H9 (cell line): ENCODE data around the gene NRG3. TPM values are rescaled to one million over a fixed set of nuclear protein-coding genes. Genes with fewer than 3 reads are reported as not detected.

Source experiments
- DNase-seq: peaks from one replicate; pipeline ENCODE4 v3.0.0-alpha.2; 2017
- H2AFZ ChIP-seq: one replicate; pipeline ENCODE4 v1.6.1; 2013; ENCODE audit warnings: mild to moderate bottlenecking, low read length, control low read depth, moderate library complexity
- H2AK5ac ChIP-seq: 2 replicates; pipeline ENCODE4 v1.6.1; 2013; ENCODE audit warnings: low read length, control low read depth, mixed read lengths; ENCODE audit not compliant: insufficient read length
- H2BK120ac ChIP-seq: one replicate; pipeline ENCODE4 v1.6.1; 2013; ENCODE audit warnings: low read depth, mild to moderate bottlenecking, low read length, control low read depth, inconsistent platforms; ENCODE audit not compliant: poor library complexity, severe bottlenecking
- H2BK12ac ChIP-seq: 2 replicates; pipeline ENCODE4 v1.6.1; 2013; ENCODE audit warnings: low read length, control low read depth, mixed read lengths, low read depth; ENCODE audit not compliant: insufficient read length
- H2BK15ac ChIP-seq: 2 replicates; pipeline ENCODE4 v1.6.1; 2013; ENCODE audit warnings: low read depth, low read length, control low read depth
- H2BK20ac ChIP-seq: one replicate; pipeline ENCODE4 v1.6.1; 2013; ENCODE audit warnings: low read depth, mild to moderate bottlenecking, low read length, control low read depth, inconsistent platforms; ENCODE audit not compliant: poor library complexity, severe bottlenecking
- H2BK5ac ChIP-seq: 2 replicates; pipeline ENCODE4 v1.6.1; 2013; ENCODE audit warnings: low read length, control low read depth, mixed read lengths; ENCODE audit not compliant: insufficient read length
- H3K14ac ChIP-seq: 2 replicates; pipeline ENCODE4 v1.6.1; 2013; ENCODE audit warnings: low read length, control low read depth; ENCODE audit not compliant: insufficient read depth
- H3K18ac ChIP-seq: 2 replicates; pipeline ENCODE4 v1.6.1; 2013; ENCODE audit warnings: low read depth, mild to moderate bottlenecking, mixed read lengths, low read length, control low read depth; ENCODE audit not compliant: insufficient read length
- H3K23ac ChIP-seq: 2 replicates; pipeline ENCODE4 v1.6.1; 2013; ENCODE audit warnings: low read length, control low read depth, mixed read lengths, low read depth; ENCODE audit not compliant: insufficient read length
- H3K23me2 ChIP-seq: 2 replicates; pipeline ENCODE4 v1.6.1; 2013; ENCODE audit warnings: low read depth, mild to moderate bottlenecking, mixed read lengths, low read length, control low read depth; ENCODE audit not compliant: insufficient read length, poor library complexity, severe bottlenecking
- H3K27ac ChIP-seq: 2 replicates; pipeline ENCODE4 v1.5.1; 2013; ENCODE audit warnings: low read length, control low read depth, mixed read lengths, low read depth; ENCODE audit not compliant: insufficient read length
- H3K27me3 ChIP-seq: 2 replicates; pipeline ENCODE4 v1.6.1; 2013; ENCODE audit warnings: low read length, control low read depth, inconsistent platforms; ENCODE audit not compliant: insufficient read depth
- H3K4ac ChIP-seq: 2 replicates; pipeline ENCODE4 v1.6.1; 2013; ENCODE audit warnings: low read depth, mild to moderate bottlenecking, control low read depth, inconsistent platforms, low read length, moderate library complexity
- H3K4me1 ChIP-seq: 2 replicates; pipeline ENCODE4 v1.6.1; 2013; ENCODE audit warnings: low read length, control low read depth, inconsistent platforms; ENCODE audit not compliant: insufficient read depth
- H3K4me2 ChIP-seq: 2 replicates; pipeline ENCODE4 v1.6.1; 2013; ENCODE audit warnings: low read length, control low read depth, mixed read lengths; ENCODE audit not compliant: insufficient read length, insufficient read depth
- H3K56ac ChIP-seq: 2 replicates; pipeline ENCODE4 v1.6.1; 2013; ENCODE audit warnings: low read depth, mild to moderate bottlenecking, mixed read lengths, low read length, control low read depth; ENCODE audit not compliant: insufficient read length
- H3K79me1 ChIP-seq: 2 replicates; pipeline ENCODE4 v1.6.1; 2013; ENCODE audit warnings: low read depth, mild to moderate bottlenecking, moderate library complexity, low read length, control low read depth, inconsistent platforms; ENCODE audit not compliant: insufficient read depth, poor library complexity, severe bottlenecking
- H3K79me2 ChIP-seq: 2 replicates; pipeline ENCODE4 v1.6.1; 2013; ENCODE audit warnings: low read length, control low read depth, inconsistent platforms; ENCODE audit not compliant: insufficient read depth
- H3K9ac ChIP-seq: 2 replicates; pipeline ENCODE4 v1.6.1; 2013; ENCODE audit warnings: low read length, control low read depth, mixed read lengths; ENCODE audit not compliant: insufficient read length; ENCODE audit errors: extremely low read depth
- H3K9me3 ChIP-seq: one replicate; pipeline ENCODE4 v1.6.1; 2013; ENCODE audit warnings: low read depth, low read length, inconsistent platforms; ENCODE audit not compliant: control insufficient read depth
- H3T11ph ChIP-seq: one replicate; pipeline ENCODE4 v1.6.1; 2013; ENCODE audit warnings: mild to moderate bottlenecking, low read length, control low read depth, inconsistent platforms
- H4K20me1 ChIP-seq: one replicate; pipeline ENCODE4 v1.6.1; 2013; ENCODE audit not compliant: control insufficient read depth, insufficient read length, insufficient read depth
- H4K5ac ChIP-seq: 2 replicates; pipeline ENCODE4 v1.6.1; 2013; ENCODE audit warnings: low read depth, mild to moderate bottlenecking, mixed read lengths, low read length, control low read depth; ENCODE audit not compliant: insufficient read length
- H4K8ac ChIP-seq: replicated peaks from 2 replicates; pipeline ENCODE4 v1.6.1; 2013; ENCODE audit warnings: low read length, control low read depth, mixed read lengths, low read depth; ENCODE audit not compliant: insufficient read length
- H4K91ac ChIP-seq: 2 replicates; pipeline ENCODE4 v1.6.1; 2013; ENCODE audit warnings: low read depth, mild to moderate bottlenecking, moderate library complexity, mixed read lengths, low read length, control low read depth; ENCODE audit not compliant: insufficient read length
- H3K27ac Mint-ChIP-seq, 3 experiments: 2 replicates in 2 of 3; 3 replicates in 1 of 3; pipeline ENCODE4 v1.8.0; 2020 to 2021; ENCODE audit warnings: mixed read lengths in 3 of 3, mild to moderate bottlenecking in 1 of 3, moderate library complexity in 1 of 3
- H3K27me3 Mint-ChIP-seq: 2 replicates; pipeline ENCODE4 v1.8.0; 2021; ENCODE audit warnings: low read depth, mild to moderate bottlenecking, moderate library complexity, mixed read lengths
- H3K36me3 Mint-ChIP-seq, 3 experiments: 2 replicates in 2 of 3; 3 replicates in 1 of 3; pipeline ENCODE4 v1.8.0; 2020 to 2021; ENCODE audit warnings: low read depth in 3 of 3, mixed read lengths in 3 of 3; ENCODE audit not compliant: insufficient read depth in 1 of 3
- H3K4me1 Mint-ChIP-seq, 2 experiments: 2 replicates each; pipeline ENCODE4 v1.8.0; 2020; ENCODE audit warnings: mixed read lengths in 2 of 2
- H3K4me3 Mint-ChIP-seq, 2 experiments: 2 replicates in 1 of 2; 3 replicates in 1 of 2; pipeline ENCODE4 v1.8.0; 2020 to 2021; ENCODE audit warnings: mild to moderate bottlenecking in 2 of 2, mixed read lengths in 2 of 2, moderate library complexity in 1 of 2
- H3K9me3 Mint-ChIP-seq, 2 experiments: 2 replicates in 1 of 2; 3 replicates in 1 of 2; pipeline ENCODE4 v1.8.0; 2020; ENCODE audit warnings: mild to moderate bottlenecking in 2 of 2, mixed read lengths in 2 of 2, moderate library complexity in 1 of 2
- WGBS: extraction: QIAGEN DNeasy Blood & Tissue Kit; methylation state at CpG from one replicate; pipeline ENCODE4 v1.1.7; 2013; ENCODE audit warnings: missing lambda C conversion rate, low lambda C conversion rate, mixed read lengths; ENCODE audit not compliant: insufficient read length; ENCODE audit errors: extremely low coverage; 5-methylcytosine and 5-hydroxymethylcytosine counted together
- total RNA-seq: library from RNA; stranded (reverse); gene quantifications from 2 replicates; pipeline ENCODE4 v1.2.1, GENCODE V29; 2021
- TF ChIP-seq, protein P1 (sequence below): fragments of 200-600 bp; sonication (generic); conservative IDR thresholded peaks from 3 replicates; pipeline ENCODE4 v1.8.0; 2021; ENCODE audit warnings: antibody characterized with exemption, mild to moderate bottlenecking

NRG3 gene
- total RNA-seq, 1 experiment from 2014 or later = 1.6 TPM

DNA sequence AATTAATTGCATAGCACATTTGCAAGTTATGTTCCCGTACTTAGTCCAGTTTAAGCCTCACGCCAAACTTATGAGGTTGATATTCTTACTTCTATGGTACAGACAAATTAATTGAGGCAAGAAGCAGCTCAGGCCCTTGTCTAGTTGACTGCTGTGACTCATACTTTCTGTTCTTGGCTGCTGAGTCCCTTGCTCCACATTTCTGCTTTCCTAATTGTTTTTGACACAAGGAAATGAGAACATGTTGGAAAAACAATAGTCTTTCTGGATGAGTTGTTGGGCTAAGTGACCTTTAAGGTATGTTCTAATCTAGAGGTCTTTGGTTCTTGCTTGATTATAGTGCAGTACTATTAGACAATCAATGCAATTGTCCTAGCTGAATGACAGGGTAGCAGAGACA lies 331.8 kb downstream of the NRG3 start:
- Histone ChIP-seq H3K14ac (no peak overlapping the region), H3K4me1 (no peaks in the 10 kb centered on the region), H3T11ph (no peak overlapping the region), H2BK20ac (no peak overlapping the region), H4K20me1 (no peaks in the 10 kb centered on the region), H2BK15ac (no peak overlapping the region), H3K4ac (no peak overlapping the region), H3K56ac (no peak overlapping the region), H2BK120ac (no peak overlapping the region), H2AK5ac (no peak overlapping the region), H3K9me3 (no peaks in the 10 kb centered on the region), H3K4me2 (no peak overlapping the region), H2BK12ac (no peak overlapping the region), H4K8ac (no peak overlapping the region), H3K23me2 (no peaks in the 10 kb centered on the region), H3K79me2 (no peaks in the 10 kb centered on the region), H2AFZ (no peak overlapping the region), H2BK5ac (no peak overlapping the region), H3K79me1 (no peaks in the 10 kb centered on the region), H3K27ac (no peak overlapping the region), H4K5ac (no peak overlapping the region), H3K23ac (no peak overlapping the region), H3K18ac (no peak overlapping the region), H4K91ac (no peak overlapping the region), H3K27me3 (no peaks in the 10 kb centered on the region), H3K9ac (no peak overlapping the region)
- Mint-ChIP-seq H3K27ac (peak overlapping the region in 1 of 3 experiments; percentile 12; a peak in 2 of 7 replicates), H3K27me3 (no peaks in the 10 kb centered on the region), H3K36me3 (no peaks in the 10 kb centered on the region), H3K9me3 (no peaks in the 10 kb centered on the region), H3K4me1 (peaks cover 9 to 27% of the 10 kb centered on the region in 2 experiments), H3K4me3 (no peak overlapping the region)
- DNase-seq = no peak
- no CpG with 5 or more reads among the region's 2 CpGs for WGBS
- TF ChIP-seq, protein P1, sequence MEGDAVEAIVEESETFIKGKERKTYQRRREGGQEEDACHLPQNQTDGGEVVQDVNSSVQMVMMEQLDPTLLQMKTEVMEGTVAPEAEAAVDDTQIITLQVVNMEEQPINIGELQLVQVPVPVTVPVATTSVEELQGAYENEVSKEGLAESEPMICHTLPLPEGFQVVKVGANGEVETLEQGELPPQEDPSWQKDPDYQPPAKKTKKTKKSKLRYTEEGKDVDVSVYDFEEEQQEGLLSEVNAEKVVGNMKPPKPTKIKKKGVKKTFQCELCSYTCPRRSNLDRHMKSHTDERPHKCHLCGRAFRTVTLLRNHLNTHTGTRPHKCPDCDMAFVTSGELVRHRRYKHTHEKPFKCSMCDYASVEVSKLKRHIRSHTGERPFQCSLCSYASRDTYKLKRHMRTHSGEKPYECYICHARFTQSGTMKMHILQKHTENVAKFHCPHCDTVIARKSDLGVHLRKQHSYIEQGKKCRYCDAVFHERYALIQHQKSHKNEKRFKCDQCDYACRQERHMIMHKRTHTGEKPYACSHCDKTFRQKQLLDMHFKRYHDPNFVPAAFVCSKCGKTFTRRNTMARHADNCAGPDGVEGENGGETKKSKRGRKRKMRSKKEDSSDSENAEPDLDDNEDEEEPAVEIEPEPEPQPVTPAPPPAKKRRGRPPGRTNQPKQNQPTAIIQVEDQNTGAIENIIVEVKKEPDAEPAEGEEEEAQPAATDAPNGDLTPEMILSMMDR = no peak
